H9 (cell line): ENCODE measurements around the gene ITGA11. TPM values are rescaled to one million over a fixed set of nuclear protein-coding genes. Genes with fewer than 3 reads are reported as not detected.

Experiments used
- DNase-seq: peaks from one replicate; pipeline ENCODE4 v3.0.0-alpha.2; 2017
- H2AFZ ChIP-seq: one replicate; pipeline ENCODE4 v1.6.1; 2013; ENCODE audit warnings: mild to moderate bottlenecking, low read length, control low read depth, moderate library complexity
- H2AK5ac ChIP-seq: 2 replicates; pipeline ENCODE4 v1.6.1; 2013; ENCODE audit warnings: low read length, control low read depth, mixed read lengths; ENCODE audit not compliant: insufficient read length
- H2BK120ac ChIP-seq: one replicate; pipeline ENCODE4 v1.6.1; 2013; ENCODE audit warnings: low read depth, mild to moderate bottlenecking, low read length, control low read depth, inconsistent platforms; ENCODE audit not compliant: poor library complexity, severe bottlenecking
- H2BK12ac ChIP-seq: 2 replicates; pipeline ENCODE4 v1.6.1; 2013; ENCODE audit warnings: low read length, control low read depth, mixed read lengths, low read depth; ENCODE audit not compliant: insufficient read length
- H2BK15ac ChIP-seq: 2 replicates; pipeline ENCODE4 v1.6.1; 2013; ENCODE audit warnings: low read depth, low read length, control low read depth
- H2BK20ac ChIP-seq: one replicate; pipeline ENCODE4 v1.6.1; 2013; ENCODE audit warnings: low read depth, mild to moderate bottlenecking, low read length, control low read depth, inconsistent platforms; ENCODE audit not compliant: poor library complexity, severe bottlenecking
- H2BK5ac ChIP-seq: 2 replicates; pipeline ENCODE4 v1.6.1; 2013; ENCODE audit warnings: low read length, control low read depth, mixed read lengths; ENCODE audit not compliant: insufficient read length
- H3K14ac ChIP-seq: 2 replicates; pipeline ENCODE4 v1.6.1; 2013; ENCODE audit warnings: low read length, control low read depth; ENCODE audit not compliant: insufficient read depth
- H3K18ac ChIP-seq: 2 replicates; pipeline ENCODE4 v1.6.1; 2013; ENCODE audit warnings: low read depth, mild to moderate bottlenecking, mixed read lengths, low read length, control low read depth; ENCODE audit not compliant: insufficient read length
- H3K23ac ChIP-seq: 2 replicates; pipeline ENCODE4 v1.6.1; 2013; ENCODE audit warnings: low read length, control low read depth, mixed read lengths, low read depth; ENCODE audit not compliant: insufficient read length
- H3K23me2 ChIP-seq: 2 replicates; pipeline ENCODE4 v1.6.1; 2013; ENCODE audit warnings: low read depth, mild to moderate bottlenecking, mixed read lengths, low read length, control low read depth; ENCODE audit not compliant: insufficient read length, poor library complexity, severe bottlenecking
- H3K27ac ChIP-seq: 2 replicates; pipeline ENCODE4 v1.5.1; 2013; ENCODE audit warnings: low read length, control low read depth, mixed read lengths, low read depth; ENCODE audit not compliant: insufficient read length
- H3K27me3 ChIP-seq: 2 replicates; pipeline ENCODE4 v1.6.1; 2013; ENCODE audit warnings: low read length, control low read depth, inconsistent platforms; ENCODE audit not compliant: insufficient read depth
- H3K4ac ChIP-seq: 2 replicates; pipeline ENCODE4 v1.6.1; 2013; ENCODE audit warnings: low read depth, mild to moderate bottlenecking, control low read depth, inconsistent platforms, low read length, moderate library complexity
- H3K4me1 ChIP-seq: 2 replicates; pipeline ENCODE4 v1.6.1; 2013; ENCODE audit warnings: low read length, control low read depth, inconsistent platforms; ENCODE audit not compliant: insufficient read depth
- H3K4me2 ChIP-seq: 2 replicates; pipeline ENCODE4 v1.6.1; 2013; ENCODE audit warnings: low read length, control low read depth, mixed read lengths; ENCODE audit not compliant: insufficient read length, insufficient read depth
- H3K56ac ChIP-seq: 2 replicates; pipeline ENCODE4 v1.6.1; 2013; ENCODE audit warnings: low read depth, mild to moderate bottlenecking, mixed read lengths, low read length, control low read depth; ENCODE audit not compliant: insufficient read length
- H3K79me1 ChIP-seq: 2 replicates; pipeline ENCODE4 v1.6.1; 2013; ENCODE audit warnings: low read depth, mild to moderate bottlenecking, moderate library complexity, low read length, control low read depth, inconsistent platforms; ENCODE audit not compliant: insufficient read depth, poor library complexity, severe bottlenecking
- H3K79me2 ChIP-seq: 2 replicates; pipeline ENCODE4 v1.6.1; 2013; ENCODE audit warnings: low read length, control low read depth, inconsistent platforms; ENCODE audit not compliant: insufficient read depth
- H3K9ac ChIP-seq: 2 replicates; pipeline ENCODE4 v1.6.1; 2013; ENCODE audit warnings: low read length, control low read depth, mixed read lengths; ENCODE audit not compliant: insufficient read length; ENCODE audit errors: extremely low read depth
- H3K9me3 ChIP-seq: one replicate; pipeline ENCODE4 v1.6.1; 2013; ENCODE audit warnings: low read depth, low read length, inconsistent platforms; ENCODE audit not compliant: control insufficient read depth
- H3T11ph ChIP-seq: one replicate; pipeline ENCODE4 v1.6.1; 2013; ENCODE audit warnings: mild to moderate bottlenecking, low read length, control low read depth, inconsistent platforms
- H4K20me1 ChIP-seq: one replicate; pipeline ENCODE4 v1.6.1; 2013; ENCODE audit not compliant: control insufficient read depth, insufficient read length, insufficient read depth
- H4K5ac ChIP-seq: 2 replicates; pipeline ENCODE4 v1.6.1; 2013; ENCODE audit warnings: low read depth, mild to moderate bottlenecking, mixed read lengths, low read length, control low read depth; ENCODE audit not compliant: insufficient read length
- H4K8ac ChIP-seq: replicated peaks from 2 replicates; pipeline ENCODE4 v1.6.1; 2013; ENCODE audit warnings: low read length, control low read depth, mixed read lengths, low read depth; ENCODE audit not compliant: insufficient read length
- H4K91ac ChIP-seq: 2 replicates; pipeline ENCODE4 v1.6.1; 2013; ENCODE audit warnings: low read depth, mild to moderate bottlenecking, moderate library complexity, mixed read lengths, low read length, control low read depth; ENCODE audit not compliant: insufficient read length
- H3K27ac Mint-ChIP-seq, 3 experiments: 2 replicates in 2 of 3; 3 replicates in 1 of 3; pipeline ENCODE4 v1.8.0; 2020 to 2021; ENCODE audit warnings: mixed read lengths in 3 of 3, mild to moderate bottlenecking in 1 of 3, moderate library complexity in 1 of 3
- H3K27me3 Mint-ChIP-seq: 2 replicates; pipeline ENCODE4 v1.8.0; 2021; ENCODE audit warnings: low read depth, mild to moderate bottlenecking, moderate library complexity, mixed read lengths
- H3K36me3 Mint-ChIP-seq, 3 experiments: 2 replicates in 2 of 3; 3 replicates in 1 of 3; pipeline ENCODE4 v1.8.0; 2020 to 2021; ENCODE audit warnings: low read depth in 3 of 3, mixed read lengths in 3 of 3; ENCODE audit not compliant: insufficient read depth in 1 of 3
- H3K4me1 Mint-ChIP-seq, 2 experiments: 2 replicates each; pipeline ENCODE4 v1.8.0; 2020; ENCODE audit warnings: mixed read lengths in 2 of 2
- H3K4me3 Mint-ChIP-seq, 2 experiments: 2 replicates in 1 of 2; 3 replicates in 1 of 2; pipeline ENCODE4 v1.8.0; 2020 to 2021; ENCODE audit warnings: mild to moderate bottlenecking in 2 of 2, mixed read lengths in 2 of 2, moderate library complexity in 1 of 2
- H3K9me3 Mint-ChIP-seq, 2 experiments: 2 replicates in 1 of 2; 3 replicates in 1 of 2; pipeline ENCODE4 v1.8.0; 2020; ENCODE audit warnings: mild to moderate bottlenecking in 2 of 2, mixed read lengths in 2 of 2, moderate library complexity in 1 of 2
- CTCF ChIP-seq: fragments of 200-600 bp; sonication (generic); conservative IDR thresholded peaks from 3 replicates; pipeline ENCODE4 v1.8.0; 2021; ENCODE audit warnings: antibody characterized with exemption, mild to moderate bottlenecking
- WGBS: extraction: QIAGEN DNeasy Blood & Tissue Kit; methylation state at CpG from one replicate; pipeline ENCODE4 v1.1.7; 2013; ENCODE audit warnings: missing lambda C conversion rate, low lambda C conversion rate, mixed read lengths; ENCODE audit not compliant: insufficient read length; ENCODE audit errors: extremely low coverage; 5-methylcytosine and 5-hydroxymethylcytosine counted together
- total RNA-seq: library from RNA; stranded (reverse); gene quantifications from 2 replicates; pipeline ENCODE4 v1.2.1, GENCODE V29; 2021

The ITGA11 gene
- total RNA-seq, 1 experiment from 2014 or later, result 0.07 TPM

DNA sequence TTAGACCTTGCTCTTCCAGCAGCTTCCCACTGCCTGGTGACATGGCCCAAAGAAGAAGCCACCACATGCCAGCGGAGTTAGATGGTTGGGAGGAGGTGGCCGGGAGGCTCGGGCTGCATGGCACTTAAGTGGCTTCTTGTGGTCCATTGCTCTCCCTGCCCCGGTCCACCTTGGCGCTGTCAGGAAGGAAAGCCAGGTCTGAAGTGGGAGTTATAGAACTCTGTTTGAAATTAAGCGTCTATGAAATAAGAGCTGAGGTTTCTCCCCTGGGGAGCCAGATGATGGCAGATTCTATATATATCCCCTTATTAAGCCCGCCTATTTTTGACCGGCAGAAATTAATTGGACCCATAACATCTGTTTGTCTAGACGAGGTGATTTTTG is 61.2 kb downstream of the ITGA11 start:
- Histone ChIP-seq H3K9ac (no peak overlapping the region), H3T11ph (no peak overlapping the region), H3K56ac (no peak overlapping the region), H4K5ac (no peak overlapping the region), H2AK5ac (no peak overlapping the region), H4K91ac (no peak overlapping the region), H3K4me1 (no peaks in the 10 kb centered on the region), H3K18ac (no peak overlapping the region), H4K20me1 (no peaks in the 10 kb centered on the region), H3K79me1 (no peaks in the 10 kb centered on the region), H2BK12ac (no peak overlapping the region), H3K9me3 (no peaks in the 10 kb centered on the region), H2BK5ac (no peak overlapping the region), H2BK15ac (no peak overlapping the region), H3K4ac (no peak overlapping the region), H2BK120ac (no peak overlapping the region), H2AFZ (no peak overlapping the region), H3K14ac (no peak overlapping the region), H3K23me2 (no peaks in the 10 kb centered on the region), H4K8ac (no peak overlapping the region), H3K27ac (no peak overlapping the region), H3K4me2 (no peak overlapping the region), H3K23ac (no peak overlapping the region), H3K27me3 (no peaks in the 10 kb centered on the region), H2BK20ac (no peak overlapping the region), H3K79me2 (no peaks in the 10 kb centered on the region)
- no peak for DNase-seq
- no peak overlapping the region for H3K27ac Mint-ChIP-seq
- no peaks in the 10 kb centered on the region for H3K9me3 Mint-ChIP-seq
- H3K27me3 Mint-ChIP-seq, result peaks cover 6% of the 10 kb centered on the region
- no peak for TF ChIP-seq CTCF
- no peaks in the 10 kb centered on the region for H3K36me3 Mint-ChIP-seq
- peaks cover 16% of the 10 kb centered on the region in 2 experiments for H3K4me1 Mint-ChIP-seq
- WGBS, result no CpG with 5 or more reads among the region's 9 CpGs
- no peak overlapping the region for H3K4me3 Mint-ChIP-seq
